HUES64 (cell line): ENCODE results near the gene CETP.
A peak's percentile ranks its signal among the peaks of the same experiment; 100 is the strongest.
"Not testable (repeated sequence)": the region's sequence is repeated elsewhere in the genome, so short reads cannot be mapped to it uniquely, and the experiment has no call there.

Experiments used
- H3K27ac ChIP-seq: 2 replicates; pipeline ENCODE4 v1.7.0; 2013; ENCODE audit warnings: low read depth, low read length, inconsistent platforms
- H3K27me3 ChIP-seq: 2 replicates; pipeline ENCODE4 v1.6.1; 2013; ENCODE audit warnings: mild to moderate bottlenecking, low read length; ENCODE audit not compliant: insufficient read depth
- H3K36me3 ChIP-seq: 2 replicates; pipeline ENCODE4 v1.6.1; 2013; ENCODE audit warnings: mild to moderate bottlenecking, low read length; ENCODE audit not compliant: insufficient read depth
- H3K4me1 ChIP-seq: 2 replicates; pipeline ENCODE4 v1.6.1; 2013; ENCODE audit warnings: mild to moderate bottlenecking, low read length, moderate library complexity; ENCODE audit not compliant: insufficient read depth
- H3K4me3 ChIP-seq: 2 replicates; pipeline ENCODE4 v1.5.1; 2013; ENCODE audit warnings: mild to moderate bottlenecking, low read length, moderate library complexity
- H3K9ac ChIP-seq: 2 replicates; pipeline ENCODE4 v1.6.1; 2013; ENCODE audit warnings: mild to moderate bottlenecking, low read depth, low read length
- H3K9me3 ChIP-seq: 2 replicates; pipeline ENCODE4 v1.6.1; 2013; ENCODE audit warnings: low read depth, low read length; ENCODE audit not compliant: insufficient read depth
- WGBS: fragments of 150-250, 120-280 bp; methylation state at CpG from one replicate; pipeline ENCODE4 v1.1.7; 2013; ENCODE audit warnings: missing lambda C conversion rate; 5-methylcytosine and 5-hydroxymethylcytosine counted together

CETP gene

GRCh38 chr16:56927471-56927870 lies 34.3 kb upstream of the CETP start:
- H3K4me1 ChIP-seq: 0 out of 2 replicates have a peak, but pooled peaks cover 4% of the 10 kb centered on the region
- 74% methylated on average over 2 of the region's 2 CpGs for WGBS

DNA sequence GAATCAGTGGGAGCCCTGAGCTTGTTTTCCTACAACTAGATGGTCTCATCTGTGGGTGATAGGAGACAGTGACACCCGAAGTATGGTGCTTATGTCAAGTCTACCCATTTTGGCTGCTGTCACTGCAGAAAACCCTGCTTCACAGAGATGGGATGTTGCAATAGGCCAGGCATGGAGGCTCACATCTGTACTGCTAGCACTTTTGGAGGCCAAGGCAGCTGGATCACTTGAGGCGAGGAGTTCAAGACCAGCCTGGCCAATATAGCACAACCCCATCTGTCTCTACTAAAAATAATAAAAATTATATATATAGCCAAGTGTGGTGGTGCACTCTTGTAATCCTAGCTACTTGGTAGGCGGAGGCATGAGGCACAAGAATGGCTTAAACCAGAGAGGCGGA lies 32.1 kb upstream of the CETP start:
- H3K9me3 ChIP-seq: no peaks in the 10 kb centered on the region
- H3K9ac ChIP-seq: no peak overlapping the region
- peaks cover 8% of the 10 kb centered on the region; the same call in 1 of the 2 replicates for H3K36me3 ChIP-seq
- no peaks in the 10 kb centered on the region for H3K27me3 ChIP-seq
- H3K27ac ChIP-seq: no peak overlapping the region
- H3K4me3 ChIP-seq: no peak overlapping the region
- H3K4me1 ChIP-seq: peaks cover 20% of the 10 kb centered on the region
- 96% methylated on average over 4 of the region's 4 CpGs for WGBS

More at GRCh38 chr16:56927471-56927870, 34.3 kb upstream of the CETP start:
- no peak overlapping the region for H3K9ac ChIP-seq
- no peak overlapping the region for H3K27ac ChIP-seq
- H3K36me3 ChIP-seq: no peaks in the 10 kb centered on the region
- H3K9me3 ChIP-seq: no peaks in the 10 kb centered on the region
- H3K27me3 ChIP-seq: no peaks in the 10 kb centered on the region
- no peak overlapping the region for H3K4me3 ChIP-seq

DNA sequence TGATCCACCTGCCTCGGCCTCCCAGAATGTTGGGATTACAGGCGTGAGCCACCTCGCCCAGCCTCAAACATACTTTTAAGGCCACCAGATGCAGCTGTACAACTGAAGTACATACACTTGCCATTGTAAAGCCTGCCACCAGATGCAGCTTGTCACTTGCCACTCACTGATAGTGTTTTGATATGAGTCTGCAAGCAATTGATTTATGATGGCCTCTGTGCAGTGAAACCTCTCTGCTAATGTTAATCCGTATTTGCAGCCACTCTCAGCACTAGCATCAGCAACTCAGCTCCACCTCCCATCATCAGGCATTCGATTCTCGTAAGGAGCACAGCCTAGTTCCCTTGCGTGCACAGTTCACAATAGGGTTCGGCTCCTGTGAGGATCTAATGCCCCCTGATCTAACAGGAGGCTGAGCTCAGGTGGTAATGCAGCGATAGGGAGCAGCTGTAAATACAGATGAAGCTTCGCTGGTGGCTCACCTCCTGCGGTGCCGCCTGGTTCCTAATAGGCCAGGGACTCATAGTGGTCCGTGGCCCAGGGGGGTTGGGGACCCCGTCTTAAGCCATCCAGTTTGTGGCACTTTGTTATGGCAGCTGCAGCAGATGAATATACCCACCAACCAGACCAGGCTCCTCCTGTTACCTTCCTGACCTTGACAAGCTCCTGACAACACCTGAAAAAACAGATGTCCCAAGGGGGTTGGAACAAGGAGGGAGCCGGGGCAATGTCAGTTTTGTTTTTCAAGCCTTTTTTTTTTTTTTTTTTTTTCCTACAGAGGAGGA lies 31.1 kb upstream of the CETP start:
- 83% methylated on average over 14 of the region's 15 CpGs for WGBS
- no peaks in the 10 kb centered on the region for H3K9me3 ChIP-seq

GRCh38 chr16:56931271-56931891 lies 30.4 kb upstream of the CETP start:
- peaks cover 20% of the 10 kb centered on the region for H3K4me1 ChIP-seq
- H3K9ac ChIP-seq: peak overlapping the region; percentile 94
- WGBS: 49% methylated on average over 24 of the region's 25 CpGs
- H3K27ac ChIP-seq: peak overlapping the region; percentile 86
- peak overlapping the region; percentile 81 for H3K4me3 ChIP-seq
- no peaks in the 10 kb centered on the region for H3K27me3 ChIP-seq
- peaks cover 24% of the 10 kb centered on the region for H3K36me3 ChIP-seq
- no peaks in the 10 kb centered on the region for H3K9me3 ChIP-seq

More for the DNA sequence above, 31.1 kb upstream of the CETP start:
- H3K4me3 ChIP-seq: no peak overlapping the region
- H3K9ac ChIP-seq: peak overlapping the region; percentile 94; the same call in 1 of the 2 replicates
- H3K36me3 ChIP-seq: peaks cover 17% of the 10 kb centered on the region
- H3K27me3 ChIP-seq: no peaks in the 10 kb centered on the region
- H3K27ac ChIP-seq: no peak overlapping the region
- H3K4me1 ChIP-seq: peaks cover 20% of the 10 kb centered on the region

DNA sequence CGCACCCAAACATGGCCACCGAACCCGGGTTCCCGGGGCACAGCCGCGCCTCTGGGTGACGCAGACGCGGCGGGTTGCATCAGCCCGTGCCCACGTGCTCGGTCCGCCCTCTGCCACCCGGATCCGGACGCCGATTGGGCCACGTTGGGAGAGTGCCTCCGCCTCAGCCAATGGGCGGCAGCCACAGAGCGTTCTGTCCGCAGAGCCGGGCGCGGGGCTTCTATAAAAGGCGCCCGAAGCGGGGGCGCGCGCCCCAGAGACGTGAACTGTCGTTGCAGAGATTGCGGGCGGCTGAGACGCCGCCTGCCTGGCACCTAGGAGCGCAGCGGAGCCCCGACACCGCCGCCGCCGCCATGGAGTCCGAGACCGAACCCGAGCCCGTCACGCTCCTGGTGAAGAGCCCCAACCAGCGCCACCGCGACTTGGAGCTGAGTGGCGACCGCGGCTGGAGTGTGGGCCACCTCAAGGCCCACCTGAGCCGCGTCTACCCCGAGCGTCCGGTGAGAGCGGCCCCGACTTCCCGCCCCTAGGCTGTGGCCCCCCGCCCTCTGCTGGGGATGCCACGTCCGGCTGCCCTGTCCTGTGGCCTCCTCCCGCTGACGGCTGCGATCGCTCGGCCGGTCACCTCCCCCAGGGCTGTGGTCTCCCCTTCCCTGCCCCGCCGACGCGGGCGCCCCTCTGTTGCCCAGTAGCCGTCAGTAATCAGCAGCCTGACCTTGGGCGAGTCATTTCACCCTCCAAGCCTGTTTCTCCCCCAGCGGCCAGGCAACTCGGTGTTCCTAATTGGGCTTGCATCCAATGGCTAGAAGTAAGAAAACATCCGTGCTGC lies 29.6 kb upstream of the CETP start, which contains the start of gene HERPUD1:
Gene HERPUD1, plus strand, starts transcription at position 251 of the 829 bp plus-strand sequence. Its CDS starts 103 bp downstream, at position 354.
- under 1% methylated on average over 83 of the region's 83 CpGs for WGBS
- H3K27ac ChIP-seq: peak within 1 kb of the TSS; percentile 86
- peaks cover 20% of the 10 kb centered on the region for H3K4me1 ChIP-seq
- H3K9ac ChIP-seq: peak within 1 kb of the TSS; percentile 94
- H3K9me3 ChIP-seq: no peaks in the 10 kb centered on the region
- H3K27me3 ChIP-seq: no peaks in the 10 kb centered on the region
- peak within 1 kb of the TSS; percentile 81 for H3K4me3 ChIP-seq
- H3K36me3 ChIP-seq: peaks cover 32% of the 10 kb centered on the region

GRCh38 chr16:56932721-56933619 lies 28.8 kb upstream of the CETP start:
- peaks cover 40% of the 10 kb centered on the region for H3K36me3 ChIP-seq
- peak overlapping the region; percentile 81 for H3K4me3 ChIP-seq
- peaks cover 20% of the 10 kb centered on the region for H3K4me1 ChIP-seq
- H3K27ac ChIP-seq: no peak overlapping the region; the same call in 1 of the 2 replicates
- peak overlapping the region; percentile 94 for H3K9ac ChIP-seq
- H3K9me3 ChIP-seq: no peaks in the 10 kb centered on the region
- H3K27me3 ChIP-seq: no peaks in the 10 kb centered on the region
- WGBS: 7% methylated on average over 24 of the region's 25 CpGs

DNA sequence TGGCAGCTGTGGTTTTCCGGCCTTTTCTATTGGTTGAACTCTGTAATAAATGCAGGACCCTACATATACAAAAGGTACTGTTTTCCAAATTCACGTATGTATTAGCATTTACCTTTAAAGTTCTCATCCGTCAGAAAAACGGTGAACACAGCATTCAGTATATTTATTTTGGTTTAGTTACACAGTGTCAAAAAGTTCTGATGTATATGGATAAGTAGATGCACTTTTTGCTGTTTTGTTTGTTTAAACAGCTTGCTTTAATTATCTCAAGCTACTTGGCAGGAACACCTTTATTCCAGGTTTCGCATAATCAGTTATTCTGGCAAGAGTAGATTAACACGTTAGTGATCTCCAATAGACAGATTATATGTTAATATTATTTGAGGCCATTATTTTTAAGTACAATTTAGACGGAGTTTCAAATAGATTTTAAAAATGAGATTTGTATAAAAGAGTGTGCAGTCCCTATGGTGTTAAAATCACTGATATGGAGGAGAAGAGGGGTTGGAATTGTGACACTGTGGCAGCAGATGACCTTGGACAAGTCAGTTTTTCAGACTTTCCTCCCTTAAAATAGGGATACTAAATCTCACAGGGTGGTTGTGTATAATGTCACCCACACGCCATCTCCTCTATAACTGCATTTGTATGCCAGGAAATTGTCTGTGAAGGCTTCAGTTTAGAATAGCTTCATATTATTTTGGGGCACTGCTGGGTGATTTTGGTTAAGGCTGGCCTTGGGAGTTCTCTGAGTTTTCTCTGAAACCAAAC lies 27.7 kb upstream of the CETP start:
- Histone ChIP-seq H3K27me3 (no peaks in the 10 kb centered on the region), H3K27ac (no peak overlapping the region), H3K4me1 (peaks cover 20% of the 10 kb centered on the region), H3K9ac (no peak overlapping the region), H3K9me3 (no peaks in the 10 kb centered on the region), H3K4me3 (peak overlapping the region; percentile 81), H3K36me3 (peaks cover 49% of the 10 kb centered on the region)
- WGBS: 78% methylated on average over 7 of the region's 8 CpGs

GRCh38 chr16:56934599-56935145 lies 27.1 kb upstream of the CETP start:
- 93% methylated on average over 7 of the region's 8 CpGs for whole genome bisulfite sequencing
- H3K9ac ChIP-seq: not testable (repeated sequence)
- H3K36me3 ChIP-seq: peaks cover 56% of the 10 kb centered on the region

DNA sequence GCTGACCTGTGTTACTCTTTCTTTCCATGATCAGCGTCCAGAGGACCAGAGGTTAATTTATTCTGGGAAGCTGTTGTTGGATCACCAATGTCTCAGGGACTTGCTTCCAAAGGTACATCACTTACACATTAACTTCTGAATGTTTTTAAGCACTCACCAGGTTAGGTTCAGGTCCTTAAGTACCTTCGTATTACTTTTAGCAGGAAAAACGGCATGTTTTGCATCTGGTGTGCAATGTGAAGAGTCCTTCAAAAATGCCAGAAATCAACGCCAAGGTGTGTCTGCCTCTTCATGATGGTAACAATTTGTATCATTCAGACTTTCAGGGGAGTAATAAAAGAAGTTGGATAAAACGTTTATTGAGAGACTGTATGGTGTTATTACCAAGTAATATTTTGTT lies 26.5 kb upstream of the CETP start:
- Histone ChIP-seq H3K36me3 (peaks cover 61% of the 10 kb centered on the region), H3K4me3 (no peak overlapping the region), H3K27me3 (no peaks in the 10 kb centered on the region), H3K9me3 (no peaks in the 10 kb centered on the region), H3K4me1 (peaks cover 20% of the 10 kb centered on the region), H3K27ac (no peak overlapping the region), H3K9ac (no peak overlapping the region)
- 92% methylated on average over 5 of the region's 5 CpGs for WGBS

More at GRCh38 chr16:56934599-56935145, 27.1 kb upstream of the CETP start:
- H3K4me3 ChIP-seq: peak overlapping the region; percentile 81; the same call in 1 of the 2 replicates
- not testable (repeated sequence) for H3K27ac ChIP-seq, H3K9me3 ChIP-seq, H3K27me3 ChIP-seq
- H3K4me1 ChIP-seq: peaks cover 20% of the 10 kb centered on the region
